Epithelial cell of prostate (primary cell): ENCODE results near the gene CD84.
"Not testable (repeated sequence)": the region's sequence is repeated elsewhere in the genome, so short reads cannot be mapped to it uniquely, and the experiment has no call there.

Experiments used
- DNase-seq: peaks from one replicate; pipeline ENCODE4 v3.0.0-alpha.2; 2011; ENCODE audit warnings: low read depth, low spot score
- H3K27ac ChIP-seq: fragments of 450-650 bp; 2 replicates; pipeline ENCODE4 v1.5.1; 2017; ENCODE audit warnings: mild to moderate bottlenecking

Gene CD84

GRCh38 chr1:160577671-160578070 is 1.6 kb downstream of the CD84 start:
- H3K27ac ChIP-seq, result no peak overlapping the region
- no peak for DNase-seq

GRCh38 chr1:160576884-160577283 is 2.4 kb downstream of the CD84 start:
- H3K27ac ChIP-seq, result no peak overlapping the region

GRCh38 chr1:160576390-160576789 is 2.9 kb downstream of the CD84 start:
- H3K27ac ChIP-seq, result no peak overlapping the region
- no peak for DNase-seq

More at GRCh38 chr1:160576884-160577283, 2.4 kb downstream of the CD84 start:
- DNase-seq, result no peak

GRCh38 chr1:160575112-160575664 is 4.1 kb downstream of the CD84 start:
- no peak overlapping the region for H3K27ac ChIP-seq
- no peak for DNase-seq

- DNase-seq, result no peak
- H3K27ac ChIP-seq, result no peak overlapping the region
These were observed 8.5 kb downstream of the CD84 start for GRCh38 chr1:160570840-160571239.

- no peak for DNase-seq
- H3K27ac ChIP-seq, result no peak overlapping the region
These were observed 9.5 kb downstream of the CD84 start for GRCh38 chr1:160569806-160570205.

- no peak overlapping the region for H3K27ac ChIP-seq
- DNase-seq, result no peak
These were observed 11.2 kb downstream of the CD84 start for GRCh38 chr1:160567858-160568682.

- no peak overlapping the region for H3K27ac ChIP-seq
- no peak for DNase-seq
These were observed 12.0 kb downstream of the CD84 start for GRCh38 chr1:160567341-160567740.

GRCh38 chr1:160565564-160565963 is 13.7 kb downstream of the CD84 start:
- no peak for DNase-seq
- no peak overlapping the region for H3K27ac ChIP-seq

- DNase-seq, H3K27ac ChIP-seq: not testable (repeated sequence)
These were observed 16.1 kb downstream of the CD84 start for GRCh38 chr1:160563230-160563629.

GRCh38 chr1:160562745-160563144 is 16.6 kb downstream of the CD84 start:
- DNase-seq, H3K27ac ChIP-seq: not testable (repeated sequence)

GRCh38 chr1:160560806-160561205 is 18.5 kb downstream of the CD84 start:
- H3K27ac ChIP-seq, result no peak overlapping the region
- no peak for DNase-seq

- H3K27ac ChIP-seq, result no peak overlapping the region
- no peak for DNase-seq
These were observed 19.1 kb downstream of the CD84 start for GRCh38 chr1:160560045-160560705.

- DNase-seq, H3K27ac ChIP-seq: not testable (repeated sequence)
These were observed 19.9 kb downstream of the CD84 start for GRCh38 chr1:160559437-160559836.

GRCh38 chr1:160558660-160559380 is 20.5 kb downstream of the CD84 start:
- H3K27ac ChIP-seq, result no peak overlapping the region
- no peak for DNase-seq

GRCh38 chr1:160553778-160554177 is 25.5 kb downstream of the CD84 start:
- DNase-seq, result no peak
- no peak overlapping the region for H3K27ac ChIP-seq

- no peak overlapping the region for H3K27ac ChIP-seq
- no peak for DNase-seq
These were observed 26.9 kb downstream of the CD84 start for GRCh38 chr1:160552425-160552824.

GRCh38 chr1:160550572-160551034 is 28.7 kb downstream of the CD84 start:
- DNase-seq, result no peak
- no peak overlapping the region for H3K27ac ChIP-seq

- no peak overlapping the region for H3K27ac ChIP-seq
- no peak for DNase-seq
These were observed 29.7 kb downstream of the CD84 start for GRCh38 chr1:160549665-160550006.

GRCh38 chr1:160548960-160549664 is 30.2 kb downstream of the CD84 start:
- DNase-seq, result no peak
- no peak overlapping the region for H3K27ac ChIP-seq
